Upper lobe of left lung (tissue), 6 donors: Measurements from ENCODE around the gene UGT3A2. TPM values are rescaled to one million over a fixed set of nuclear protein-coding genes. Genes with fewer than 3 reads are reported as not detected.
"Not testable (repeated sequence)": the region's sequence is repeated elsewhere in the genome, so short reads cannot be mapped to it uniquely, and the experiment has no call there.

Experiments
- ATAC-seq, 2 donors: fragments of 200-7000 bp; cut with Tn5 transposase; one replicate each; pipeline ENCODE4 v1.9.1; 2022; ENCODE audit warnings: mild to moderate bottlenecking in 2 of 2, moderate library complexity in 2 of 2; ENCODE audit not compliant: low FRiP score in 2 of 2
- DNase-seq, 2 donors: peaks; one replicate each; pipeline ENCODE4 v3.0.0-alpha.2; 2019 to 2020
- H3K27ac ChIP-seq, 4 donors: fragments of 200-600 bp; sonication (generic); one replicate each; pipeline ENCODE4 v1.5.1; 2016 to 2019
- H3K27me3 ChIP-seq, 4 donors: fragments of 200-600 bp; sonication (generic); one replicate each; pipeline ENCODE4 v1.5.1; 2017 to 2019
- H3K36me3 ChIP-seq, 4 donors: fragments of 200-600 bp; sonication (generic); one replicate each; pipeline ENCODE4 v1.5.1; 2016 to 2019
- H3K4me1 ChIP-seq, 4 donors: fragments of 200-600 bp; sonication (generic); one replicate each; pipeline ENCODE4 v1.5.1; 2018 to 2019
- H3K4me3 ChIP-seq, 4 donors: fragments of 200-600 bp; sonication (generic); one replicate each; pipeline ENCODE4 v1.5.1; 2017 to 2019; ENCODE audit warnings: mild to moderate bottlenecking in 2 of 4, moderate library complexity in 1 of 4
- H3K9me3 ChIP-seq, 4 donors: fragments of 200-600 bp; sonication (generic); one replicate each; pipeline ENCODE4 v1.5.1; 2018 to 2019
- EP300 ChIP-seq, 4 donors: sonication (generic); formaldehyde crosslinking; IDR thresholded peaks; one replicate each; pipeline ENCODE4 v1.5.1; 2017; ENCODE audit warnings: antibody characterized with exemption in 4 of 4, control low read depth in 2 of 4
- POLR2A ChIP-seq, 4 donors: fragments of 450-650 bp; IDR thresholded peaks; one replicate each; pipeline ENCODE4 v1.5.1; 2016 to 2017; ENCODE audit warnings: antibody characterized with exemption in 4 of 4, mild to moderate bottlenecking in 2 of 4
- POLR2AphosphoS5 ChIP-seq, 2 donors: sonication (generic); formaldehyde crosslinking; IDR thresholded peaks; one replicate each; pipeline ENCODE4 v1.5.1; 2017; ENCODE audit warnings: antibody characterized with exemption in 2 of 2
- WGBS, 2 donors: methylation state at CpG; one replicate each; pipeline ENCODE4 v1.1.5; 2017 to 2018; 5-methylcytosine and 5-hydroxymethylcytosine counted together
- total RNA-seq, 6 donors: library from RNA; depleted of rRNA in 4 of 6; stranded (reverse); fragments of >200 nt in 4 of 6; gene quantifications; one replicate each; pipeline versions ENCODE4 v1.1.0 to v1.2.1, GENCODE V29; 2016 to 2021
- TF ChIP-seq, protein P1 (sequence below), 6 experiments: fragments of 450-650 bp in 4 of 6; fragments of 200-600 bp in 2 of 6; sonication (generic) in 2 of 6; IDR thresholded peaks; one replicate each; pipeline ENCODE4 v1.5.1; 2016 to 2019; ENCODE audit warnings: antibody characterized with exemption in 6 of 6
- donor health status: DM: no; HTN: no; CAD: no; lungs with moderate emphysema.
- donor health status: DM: no; HTN: yes; CAD: no; lungs with severe emphysema.

UGT3A2 gene
- total RNA-seq, 6 donors from 2014 or later, result not detected

DNA sequence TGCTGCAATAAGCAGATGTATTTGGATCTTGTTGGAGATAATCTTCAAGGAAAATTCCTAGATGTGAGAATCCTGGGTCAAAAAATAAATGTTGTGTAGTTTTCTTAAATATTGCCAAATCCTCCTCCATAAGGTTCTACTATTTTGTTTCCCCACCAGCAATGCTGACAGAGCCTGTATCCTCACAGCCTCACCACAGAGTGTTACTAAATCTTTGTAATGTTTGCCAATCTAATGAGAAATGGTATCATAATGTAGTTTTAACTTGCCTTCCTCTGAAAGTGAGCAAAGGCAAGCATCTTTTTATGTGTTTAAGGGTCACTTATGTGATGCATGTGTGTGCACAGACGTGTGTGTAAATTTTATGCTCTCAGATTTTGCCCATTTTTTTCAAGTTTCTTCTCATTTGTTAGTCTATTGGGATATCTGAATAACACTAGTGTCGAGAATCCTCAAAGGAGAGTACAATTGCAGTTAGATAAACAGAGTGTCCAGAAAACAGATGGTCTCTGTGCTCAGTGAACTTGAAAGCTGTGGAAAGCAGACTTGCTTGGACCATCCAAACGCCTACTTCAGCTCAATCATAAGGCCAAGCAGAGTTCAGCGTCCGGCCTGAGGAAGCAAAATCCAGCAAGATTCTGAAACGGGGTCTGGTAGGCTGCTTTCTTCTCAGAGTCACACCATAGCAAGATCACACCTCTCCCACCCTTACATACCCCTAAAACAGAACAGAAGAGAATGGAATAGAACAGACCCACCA lies 39.8 kb downstream of the UGT3A2 start:
- no peak overlapping the region for H3K27ac ChIP-seq
- ATAC-seq, result no peak
- DNase-seq, result no peak
- no peaks in the 10 kb centered on the region for H3K27me3 ChIP-seq
- H3K4me1 ChIP-seq, result no peaks in the 10 kb centered on the region
- H3K4me3 ChIP-seq, result no peak overlapping the region
- TF ChIP-seq, protein P1, sequence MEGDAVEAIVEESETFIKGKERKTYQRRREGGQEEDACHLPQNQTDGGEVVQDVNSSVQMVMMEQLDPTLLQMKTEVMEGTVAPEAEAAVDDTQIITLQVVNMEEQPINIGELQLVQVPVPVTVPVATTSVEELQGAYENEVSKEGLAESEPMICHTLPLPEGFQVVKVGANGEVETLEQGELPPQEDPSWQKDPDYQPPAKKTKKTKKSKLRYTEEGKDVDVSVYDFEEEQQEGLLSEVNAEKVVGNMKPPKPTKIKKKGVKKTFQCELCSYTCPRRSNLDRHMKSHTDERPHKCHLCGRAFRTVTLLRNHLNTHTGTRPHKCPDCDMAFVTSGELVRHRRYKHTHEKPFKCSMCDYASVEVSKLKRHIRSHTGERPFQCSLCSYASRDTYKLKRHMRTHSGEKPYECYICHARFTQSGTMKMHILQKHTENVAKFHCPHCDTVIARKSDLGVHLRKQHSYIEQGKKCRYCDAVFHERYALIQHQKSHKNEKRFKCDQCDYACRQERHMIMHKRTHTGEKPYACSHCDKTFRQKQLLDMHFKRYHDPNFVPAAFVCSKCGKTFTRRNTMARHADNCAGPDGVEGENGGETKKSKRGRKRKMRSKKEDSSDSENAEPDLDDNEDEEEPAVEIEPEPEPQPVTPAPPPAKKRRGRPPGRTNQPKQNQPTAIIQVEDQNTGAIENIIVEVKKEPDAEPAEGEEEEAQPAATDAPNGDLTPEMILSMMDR (IDR thresholded peaks at IDR 0.05), result no peak
- TF ChIP-seq POLR2A (IDR thresholded peaks at IDR 0.05) (no peak), POLR2AphosphoS5 (IDR thresholded peaks at IDR 0.05) (no peak), EP300 (IDR thresholded peaks at IDR 0.05) (no peak)
- WGBS, 2 donors, result 51 to 59% methylated on average over 6 of the region's 6 CpGs
- H3K9me3 ChIP-seq, result no peaks in the 10 kb centered on the region
- no peaks in the 10 kb centered on the region for H3K36me3 ChIP-seq

DNA sequence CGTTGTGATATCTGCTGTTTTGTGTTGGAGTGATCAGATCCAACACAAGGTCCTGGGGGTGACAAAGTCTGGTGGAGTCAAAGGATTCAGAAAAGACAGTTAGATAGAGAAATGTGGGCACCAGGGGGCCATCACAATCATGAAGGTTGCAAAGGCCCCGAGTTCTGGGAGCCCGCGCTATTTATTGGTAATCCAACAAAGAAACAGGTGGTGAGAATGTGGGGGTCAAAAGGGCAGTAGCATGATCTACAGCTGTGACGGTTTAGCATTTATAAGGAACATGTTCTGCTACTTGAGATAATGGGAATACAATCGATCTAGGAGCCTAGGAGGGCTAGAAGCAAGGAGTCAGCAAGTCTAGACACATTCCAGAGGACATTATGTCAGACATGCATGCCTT lies 44.4 kb downstream of the UGT3A2 start:
- not testable (repeated sequence) for H3K4me3 ChIP-seq, H3K27ac ChIP-seq, H3K4me1 ChIP-seq, ATAC-seq, H3K9me3 ChIP-seq, DNase-seq, H3K36me3 ChIP-seq, H3K27me3 ChIP-seq
- WGBS, 2 donors, result 72 to 80% methylated on average over 6 of the region's 6 CpGs

DNA sequence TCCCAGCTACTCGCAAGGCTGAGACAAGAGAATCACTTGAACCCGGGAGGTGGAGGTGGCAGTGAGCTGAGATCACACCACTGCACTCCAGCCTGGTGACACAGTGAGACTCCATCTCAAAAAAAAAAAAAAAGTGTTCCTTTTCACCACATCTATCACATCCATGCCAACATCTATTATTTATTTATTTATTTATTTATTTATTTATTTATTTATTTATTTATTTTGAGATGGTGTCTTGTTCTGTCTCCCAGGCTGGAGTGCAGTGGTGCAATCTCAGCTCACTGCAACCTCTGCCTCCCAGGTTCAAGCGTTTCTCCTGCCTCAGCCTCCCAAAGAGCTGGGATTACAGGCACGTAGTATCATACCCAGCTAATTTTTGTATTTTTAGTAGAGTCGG lies 47.1 kb downstream of the UGT3A2 start:
- H3K9me3 ChIP-seq, result peaks cover 0 to 14% (median 9%) of the 10 kb centered on the region in 4 donors
- H3K4me3 ChIP-seq, ATAC-seq, H3K36me3 ChIP-seq, DNase-seq, H3K27me3 ChIP-seq, H3K4me1 ChIP-seq, H3K27ac ChIP-seq: not testable (repeated sequence)
- WGBS, 2 donors, result 88 to 92% methylated on average over 5 of the region's 5 CpGs

DNA sequence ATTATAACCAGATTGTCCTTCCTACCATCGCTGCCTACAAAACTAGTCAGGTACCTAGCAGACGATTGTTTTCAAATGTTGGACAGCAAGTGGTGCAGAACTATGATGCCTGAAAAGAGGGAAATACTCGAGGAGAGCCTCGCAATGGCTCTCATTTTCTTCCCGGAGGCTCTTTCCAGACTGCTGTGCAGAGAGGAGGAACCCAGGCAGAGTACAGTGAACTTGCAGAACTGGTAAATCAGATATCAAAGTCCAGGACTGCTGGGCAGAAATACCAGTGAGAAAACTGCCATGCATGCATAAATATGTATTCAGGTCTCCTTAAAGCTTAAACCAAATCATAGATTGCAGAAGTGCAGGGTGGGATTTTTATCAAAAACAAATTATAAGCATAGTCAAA lies 49.1 kb downstream of the UGT3A2 start:
- no peak overlapping the region for H3K27ac ChIP-seq
- no peak overlapping the region for H3K4me3 ChIP-seq

DNA sequence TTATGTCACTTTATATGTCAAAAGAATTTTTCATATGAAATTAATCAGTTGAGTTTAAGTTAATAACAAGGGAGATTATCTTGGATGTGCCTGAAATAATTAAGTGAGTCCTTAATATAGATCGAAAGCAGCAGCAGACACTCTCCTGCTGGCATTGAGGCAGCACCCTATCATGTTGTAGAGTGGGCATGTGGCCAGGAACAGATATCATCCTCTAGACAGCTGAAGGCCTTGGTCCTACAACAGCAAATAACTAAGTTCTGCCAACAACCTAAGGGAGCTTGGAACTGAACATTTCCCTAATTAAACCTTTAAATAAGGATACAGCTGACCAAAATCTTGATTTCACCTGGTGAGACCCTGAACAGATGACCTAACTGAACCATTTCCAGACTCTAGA lies 49.7 kb downstream of the UGT3A2 start:
- no peak for DNase-seq
- 78 to 83% methylated on average over 1 of the region's 1 CpG for WGBS, 2 donors
- TF ChIP-seq, protein P1 (IDR thresholded peaks at IDR 0.05), result no peak
- TF ChIP-seq POLR2A (IDR thresholded peaks at IDR 0.05), result no peak
- no peak for TF ChIP-seq EP300 (IDR thresholded peaks at IDR 0.05)
- no peak for TF ChIP-seq POLR2AphosphoS5 (IDR thresholded peaks at IDR 0.05)
- Histone ChIP-seq H3K9me3 (peaks cover 0 to 27% (median 13%) of the 10 kb centered on the region in 4 donors), H3K27me3 (no peaks in the 10 kb centered on the region), H3K4me3 (no peak overlapping the region), H3K27ac (no peak overlapping the region), H3K36me3 (no peaks in the 10 kb centered on the region), H3K4me1 (no peaks in the 10 kb centered on the region)
- no peak for ATAC-seq

More for the DNA sequence above, 49.1 kb downstream of the UGT3A2 start:
- ATAC-seq (no peak), DNase-seq (no peak)
- Histone ChIP-seq H3K4me1 (no peaks in the 10 kb centered on the region), H3K9me3 (peaks cover 0 to 27% (median 13%) of the 10 kb centered on the region in 4 donors), H3K36me3 (no peaks in the 10 kb centered on the region), H3K27me3 (no peaks in the 10 kb centered on the region)
- TF ChIP-seq EP300 (IDR thresholded peaks at IDR 0.05), result no peak
- WGBS, 2 donors, result 59 to 64% methylated on average over 5 of the region's 5 CpGs

DNA sequence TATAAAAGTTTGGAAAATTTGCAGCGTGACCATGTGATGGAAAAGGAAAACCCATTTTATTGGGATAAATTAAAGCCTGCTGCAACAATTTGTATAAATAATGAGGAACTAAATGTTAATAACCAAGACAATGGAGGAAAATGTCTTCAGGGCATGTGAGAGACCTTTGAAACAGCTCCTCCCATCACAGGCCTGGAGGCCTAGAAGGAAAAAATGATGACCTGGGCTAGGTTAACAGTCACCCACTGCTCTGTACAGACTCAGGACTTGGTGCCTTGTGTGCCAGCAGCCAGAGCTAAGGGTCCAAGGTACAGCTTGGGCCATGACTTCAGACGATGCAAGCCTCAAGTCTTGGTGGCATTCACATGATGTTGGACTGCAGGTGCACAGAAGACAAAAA lies 53.5 kb downstream of the UGT3A2 start:
- TF ChIP-seq, protein P1 (IDR thresholded peaks at IDR 0.05), result no peak
- TF ChIP-seq EP300 (IDR thresholded peaks at IDR 0.05), result no peak
- TF ChIP-seq POLR2A (IDR thresholded peaks at IDR 0.05), result no peak
- no peak for TF ChIP-seq POLR2AphosphoS5 (IDR thresholded peaks at IDR 0.05)
- no peak for ATAC-seq
- 77 to 92% methylated on average over 2 of the region's 2 CpGs for WGBS, 2 donors

More for the DNA sequence above, 53.5 kb downstream of the UGT3A2 start:
- H3K4me3 ChIP-seq, result no peak overlapping the region
- H3K27me3 ChIP-seq, result no peaks in the 10 kb centered on the region
- no peak for DNase-seq
- H3K9me3 ChIP-seq, result peaks cover 0 to 33% (median 13%) of the 10 kb centered on the region in 4 donors
- no peak overlapping the region for H3K27ac ChIP-seq
- H3K36me3 ChIP-seq, result no peaks in the 10 kb centered on the region
- no peaks in the 10 kb centered on the region for H3K4me1 ChIP-seq
